PFSK-1 (cell line): Measurements from ENCODE around the gene SIX1.

ENCODE experiments used
- POLR2AphosphoS5 ChIP-seq: IDR thresholded peaks from 2 replicates; pipeline ENCODE4 v1.6.1; 2012; ENCODE audit warnings: low read depth, mild to moderate bottlenecking, control low read depth, low read length, moderate library complexity
- REST ChIP-seq, 2 experiments: IDR thresholded peaks; 2 replicates each; pipeline versions ENCODE4 v1.6.1 to v1.8.0; 2011 to 2012; ENCODE audit warnings: low read depth in 2 of 2, low read length in 2 of 2, control low read depth in 1 of 2, inconsistent platforms in 1 of 2, mild to moderate bottlenecking in 1 of 2, moderate library complexity in 1 of 2; ENCODE audit not compliant: insufficient read depth in 1 of 2
- SIN3A ChIP-seq: IDR thresholded peaks from 2 replicates; pipeline ENCODE4 v1.6.1; 2012; ENCODE audit warnings: mild to moderate bottlenecking, low read length, moderate library complexity, borderline replicate concordance; ENCODE audit not compliant: insufficient read depth
- TAF1 ChIP-seq: IDR thresholded peaks from 2 replicates; pipeline ENCODE4 v1.6.1; 2012; ENCODE audit warnings: low read length, control low read depth, borderline replicate concordance; ENCODE audit not compliant: insufficient read depth

- TF ChIP-seq TAF1 (no peak), POLR2AphosphoS5 (no peak), REST (IDR thresholded peaks at IDR 0.05; ENCODE audit: insufficient read depth in 1 of 2, low read depth in 2 of 2, low read length in 2 of 2) (no peak), SIN3A (no peak)
These were observed 55.2 kb downstream of the SIX1 start for GRCh38 chr14:60594062-60594461.
